DOHH2 (cell line): Measurements from ENCODE around the gene FANCC.

ENCODE experiments used
- H3F3A ChIP-seq: fragments of 200-600 bp; sonication (generic), shearing (Covaris generic); 2 replicates; pipeline ENCODE4 v1.6.0; 2016; ENCODE audit warnings: antibody characterized with exemption, mild to moderate bottlenecking; ENCODE audit not compliant: control insufficient read depth, insufficient read depth
- H3K27ac ChIP-seq: fragments of 200-600 bp; sonication (generic); 2 replicates; pipeline ENCODE4 v1.5.1; 2014; ENCODE audit warnings: low read depth, mild to moderate bottlenecking, low read length, moderate library complexity
- H3K27me3 ChIP-seq: fragments of 200-600 bp; sonication (generic); 2 replicates; pipeline ENCODE4 v1.6.1; 2014; ENCODE audit warnings: mild to moderate bottlenecking, low read length, mixed read lengths; ENCODE audit not compliant: control insufficient read depth
- H3K36me3 ChIP-seq: fragments of 200-600 bp; sonication (generic); 2 replicates; pipeline ENCODE4 v1.6.1; 2014; ENCODE audit warnings: mild to moderate bottlenecking, low read length, moderate library complexity, mixed read lengths; ENCODE audit not compliant: control insufficient read depth
- H3K4me1 ChIP-seq: fragments of 200-600 bp; sonication (generic); 2 replicates; pipeline ENCODE4 v1.6.1; 2014; ENCODE audit warnings: mild to moderate bottlenecking, low read length, mixed read lengths; ENCODE audit not compliant: control insufficient read depth
- H3K4me2 ChIP-seq: fragments of 200-600 bp; sonication (generic); 2 replicates; pipeline ENCODE4 v1.6.0; 2014; ENCODE audit warnings: mild to moderate bottlenecking, low read length, moderate library complexity
- H3K4me3 ChIP-seq: fragments of 200-600 bp; sonication (generic); 2 replicates; pipeline ENCODE4 v1.5.1; 2014; ENCODE audit warnings: mild to moderate bottlenecking, low read length, mixed read lengths
- H3K79me2 ChIP-seq: fragments of 200-600 bp; sonication (generic); 2 replicates; pipeline ENCODE4 v1.6.1; 2014; ENCODE audit warnings: mild to moderate bottlenecking, low read length, mixed read lengths; ENCODE audit not compliant: control insufficient read depth
- H3K9me2 ChIP-seq: fragments of 200-600 bp; sonication (generic); replicated peaks from 2 replicates; pipeline ENCODE4 v1.6.1; 2014; ENCODE audit warnings: mild to moderate bottlenecking, low read length, mixed read lengths; ENCODE audit not compliant: control insufficient read depth
- H3K9me3 ChIP-seq: fragments of 200-600 bp; sonication (generic); 2 replicates; pipeline ENCODE4 v1.6.1; 2014; ENCODE audit warnings: antibody characterized with exemption, low read length, mixed read lengths; ENCODE audit not compliant: control insufficient read depth, insufficient read depth
- H4K20me1 ChIP-seq: fragments of 200-600 bp; sonication (generic); 2 replicates; pipeline ENCODE4 v1.6.0; 2014; ENCODE audit warnings: low read depth, mild to moderate bottlenecking, antibody characterized with exemption, low read length, moderate library complexity; ENCODE audit not compliant: control insufficient read depth, insufficient read depth
- EZH2phosphoT487 ChIP-seq: fragments of 200-600 bp; sonication (generic); IDR thresholded peaks from 2 replicates; pipeline ENCODE4 v1.6.1; 2017; ENCODE audit warnings: borderline replicate concordance, mild to moderate bottlenecking, antibody characterized with exemption, low read length, moderate library complexity, mixed read lengths
- TF ChIP-seq, protein P1 (sequence below): fragments of 200-600 bp; sonication (generic); IDR thresholded peaks from one replicate; pipeline ENCODE4 v1.5.1; 2014; ENCODE audit warnings: antibody characterized with exemption, mild to moderate bottlenecking, low read depth, low read length; ENCODE audit not compliant: poor library complexity, severe bottlenecking

FANCC gene

DNA sequence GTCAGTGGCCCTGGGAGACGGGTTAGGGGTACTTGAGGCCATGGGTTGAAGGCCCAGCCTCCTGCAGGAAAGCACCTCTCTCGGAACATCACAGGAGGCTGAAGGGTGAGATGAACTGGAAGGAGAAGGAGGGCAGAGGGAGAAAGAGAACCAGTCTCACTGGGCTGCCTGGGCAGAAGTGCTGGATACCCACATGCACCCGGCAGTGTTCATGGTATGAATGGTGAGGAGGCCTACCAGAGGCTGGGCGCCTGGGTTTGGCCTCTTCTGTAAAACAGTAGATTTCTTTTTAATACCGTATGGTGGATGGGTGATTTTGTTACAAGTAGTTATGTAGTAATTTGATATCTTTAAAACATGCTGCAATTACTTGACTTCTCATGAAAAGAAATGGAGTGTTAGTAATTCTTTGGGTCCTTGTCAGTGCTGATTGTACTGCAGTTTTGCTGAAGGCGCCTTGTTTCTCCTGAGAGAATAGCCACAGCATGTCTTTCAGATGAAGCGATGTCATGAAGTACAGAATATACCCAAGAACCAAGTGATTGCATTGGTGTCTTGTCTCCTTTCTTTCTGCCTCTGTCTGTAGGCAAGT, 258.6 kb downstream of the FANCC start:
- H3K27me3 ChIP-seq, result no peaks in the 10 kb centered on the region
- H3K79me2 ChIP-seq, result no peaks in the 10 kb centered on the region
- H3K9me3 ChIP-seq, result no peaks in the 10 kb centered on the region
- TF ChIP-seq, protein P1, sequence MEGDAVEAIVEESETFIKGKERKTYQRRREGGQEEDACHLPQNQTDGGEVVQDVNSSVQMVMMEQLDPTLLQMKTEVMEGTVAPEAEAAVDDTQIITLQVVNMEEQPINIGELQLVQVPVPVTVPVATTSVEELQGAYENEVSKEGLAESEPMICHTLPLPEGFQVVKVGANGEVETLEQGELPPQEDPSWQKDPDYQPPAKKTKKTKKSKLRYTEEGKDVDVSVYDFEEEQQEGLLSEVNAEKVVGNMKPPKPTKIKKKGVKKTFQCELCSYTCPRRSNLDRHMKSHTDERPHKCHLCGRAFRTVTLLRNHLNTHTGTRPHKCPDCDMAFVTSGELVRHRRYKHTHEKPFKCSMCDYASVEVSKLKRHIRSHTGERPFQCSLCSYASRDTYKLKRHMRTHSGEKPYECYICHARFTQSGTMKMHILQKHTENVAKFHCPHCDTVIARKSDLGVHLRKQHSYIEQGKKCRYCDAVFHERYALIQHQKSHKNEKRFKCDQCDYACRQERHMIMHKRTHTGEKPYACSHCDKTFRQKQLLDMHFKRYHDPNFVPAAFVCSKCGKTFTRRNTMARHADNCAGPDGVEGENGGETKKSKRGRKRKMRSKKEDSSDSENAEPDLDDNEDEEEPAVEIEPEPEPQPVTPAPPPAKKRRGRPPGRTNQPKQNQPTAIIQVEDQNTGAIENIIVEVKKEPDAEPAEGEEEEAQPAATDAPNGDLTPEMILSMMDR, result no peak
- no peak for TF ChIP-seq EZH2phosphoT487
- no peaks in the 10 kb centered on the region for H3F3A ChIP-seq
- H3K9me2 ChIP-seq, result no peaks in the 10 kb centered on the region
- no peaks in the 10 kb centered on the region for H3K36me3 ChIP-seq
- no peak overlapping the region for H3K27ac ChIP-seq
- no peak overlapping the region for H3K4me2 ChIP-seq
- H3K4me1 ChIP-seq, result no peaks in the 10 kb centered on the region
- no peaks in the 10 kb centered on the region for H4K20me1 ChIP-seq
- no peak overlapping the region for H3K4me3 ChIP-seq

DNA sequence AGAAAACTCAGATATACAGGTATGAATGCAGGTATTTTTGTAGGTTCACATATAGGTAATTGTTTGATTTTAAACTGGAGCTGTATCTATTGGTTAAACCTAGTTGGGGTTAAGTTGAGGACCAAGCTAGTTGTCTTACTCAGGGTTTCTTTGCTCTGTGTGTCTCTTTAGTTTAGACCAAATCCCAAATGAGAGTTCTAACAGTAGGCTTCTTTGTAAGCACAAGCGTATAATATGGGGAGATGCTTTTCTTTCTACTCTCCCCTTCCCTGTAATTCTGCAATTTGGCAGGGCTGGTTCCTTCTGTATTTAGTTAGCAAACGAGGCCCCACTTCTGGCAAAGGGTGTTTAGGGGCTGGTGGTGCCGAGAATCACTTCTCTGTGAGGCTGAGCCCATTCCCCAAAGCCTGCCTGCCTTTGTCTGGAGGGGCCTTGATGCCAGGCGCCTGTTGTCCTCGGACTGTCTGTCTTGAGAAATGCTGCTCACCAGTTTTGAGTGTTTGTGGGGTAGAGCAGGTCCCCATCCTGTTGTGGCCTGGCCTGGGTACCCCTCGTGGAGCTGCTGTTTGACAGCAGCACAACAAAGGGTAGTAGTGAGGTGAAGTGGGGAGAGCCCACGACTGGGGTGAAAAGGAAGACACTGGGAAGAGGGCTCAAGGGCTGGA, 259.3 kb downstream of the FANCC start:
- H3K9me3 ChIP-seq, result no peaks in the 10 kb centered on the region
- no peaks in the 10 kb centered on the region for H3K27me3 ChIP-seq
- H3K4me3 ChIP-seq, result no peak overlapping the region
- H3K4me1 ChIP-seq, result no peaks in the 10 kb centered on the region
- H3K4me2 ChIP-seq, result no peak overlapping the region
- H3K27ac ChIP-seq, result no peak overlapping the region
- TF ChIP-seq, protein P1, result no peak
- TF ChIP-seq EZH2phosphoT487, result no peak
- H3K79me2 ChIP-seq, result no peaks in the 10 kb centered on the region
- no peaks in the 10 kb centered on the region for H3K9me2 ChIP-seq
- no peaks in the 10 kb centered on the region for H3K36me3 ChIP-seq
- H3F3A ChIP-seq, result no peaks in the 10 kb centered on the region
- H4K20me1 ChIP-seq, result no peaks in the 10 kb centered on the region

DNA sequence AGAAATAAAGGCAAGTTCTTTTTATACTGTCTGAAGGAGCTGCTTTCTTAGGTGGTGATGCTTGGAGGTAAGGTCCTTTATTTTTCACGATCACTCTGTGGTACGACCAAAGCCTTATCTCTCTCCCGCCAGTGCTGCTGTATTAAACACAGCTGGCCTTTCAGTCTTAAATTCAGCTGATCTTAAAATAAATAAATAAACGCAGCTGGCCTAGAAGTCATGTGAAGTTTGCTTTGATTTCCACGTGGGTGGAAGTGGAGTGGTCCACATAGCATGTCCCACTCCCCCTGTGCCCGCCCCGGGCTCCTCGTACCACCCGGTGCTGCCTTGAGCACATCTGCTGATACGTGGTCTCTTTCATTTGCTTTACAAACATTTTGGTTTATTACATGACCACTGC, 260.4 kb downstream of the FANCC start:
- no peaks in the 10 kb centered on the region for H3K79me2 ChIP-seq
- no peaks in the 10 kb centered on the region for H4K20me1 ChIP-seq
- no peaks in the 10 kb centered on the region for H3K36me3 ChIP-seq
- H3K4me1 ChIP-seq, result no peaks in the 10 kb centered on the region
- H3K4me2 ChIP-seq, result no peak overlapping the region
- no peaks in the 10 kb centered on the region for H3K9me3 ChIP-seq
- H3K4me3 ChIP-seq, result no peak overlapping the region
- TF ChIP-seq, protein P1, result no peak
- no peak for TF ChIP-seq EZH2phosphoT487
- H3K27me3 ChIP-seq, result no peaks in the 10 kb centered on the region
- no peak overlapping the region for H3K27ac ChIP-seq
- no peaks in the 10 kb centered on the region for H3K9me2 ChIP-seq
- H3F3A ChIP-seq, result no peaks in the 10 kb centered on the region
